ENCODE data around the gene LKAAEAR1.

Gene LKAAEAR1

DNA sequence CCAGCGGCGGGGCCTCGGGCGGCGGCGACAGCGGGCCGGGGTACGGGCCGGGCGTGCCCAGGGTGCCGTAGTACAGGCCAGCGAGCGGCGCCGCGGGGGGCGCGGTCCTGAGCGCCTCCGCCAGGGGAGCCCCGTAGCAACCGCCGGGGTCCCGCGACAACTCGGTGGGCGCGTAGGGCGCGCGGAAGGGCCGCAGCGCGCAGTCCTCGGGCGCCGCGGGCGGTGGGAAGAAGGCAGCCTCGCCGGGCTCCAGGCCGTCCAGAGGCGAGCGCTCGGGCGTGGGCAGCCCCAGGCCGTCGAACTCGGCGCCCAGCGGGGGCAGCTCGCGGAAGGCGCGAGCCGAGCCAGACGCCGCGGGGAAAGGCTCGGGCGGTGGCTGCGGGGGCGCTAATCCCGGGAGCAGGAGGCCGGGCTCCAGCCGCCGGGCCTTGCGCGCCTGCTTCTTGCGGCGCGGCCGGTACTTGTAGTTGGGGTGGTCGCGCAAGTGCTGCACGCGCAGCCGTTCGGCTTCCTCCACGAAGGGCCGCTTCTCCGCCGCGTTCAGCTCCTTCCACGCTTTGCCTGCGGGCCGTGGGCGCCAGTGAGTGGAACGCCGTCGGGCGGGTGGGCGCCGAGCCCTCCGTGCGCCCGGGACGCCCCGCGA is 35.7 kb downstream of the LKAAEAR1 start:
- H3K27ac ChIP-seq, result no peak overlapping the region
- no peak for TF ChIP-seq ZFX (IDR thresholded peaks at IDR 0.05; ENCODE audit: borderline replicate concordance)
- TF ChIP-seq, protein P1, sequence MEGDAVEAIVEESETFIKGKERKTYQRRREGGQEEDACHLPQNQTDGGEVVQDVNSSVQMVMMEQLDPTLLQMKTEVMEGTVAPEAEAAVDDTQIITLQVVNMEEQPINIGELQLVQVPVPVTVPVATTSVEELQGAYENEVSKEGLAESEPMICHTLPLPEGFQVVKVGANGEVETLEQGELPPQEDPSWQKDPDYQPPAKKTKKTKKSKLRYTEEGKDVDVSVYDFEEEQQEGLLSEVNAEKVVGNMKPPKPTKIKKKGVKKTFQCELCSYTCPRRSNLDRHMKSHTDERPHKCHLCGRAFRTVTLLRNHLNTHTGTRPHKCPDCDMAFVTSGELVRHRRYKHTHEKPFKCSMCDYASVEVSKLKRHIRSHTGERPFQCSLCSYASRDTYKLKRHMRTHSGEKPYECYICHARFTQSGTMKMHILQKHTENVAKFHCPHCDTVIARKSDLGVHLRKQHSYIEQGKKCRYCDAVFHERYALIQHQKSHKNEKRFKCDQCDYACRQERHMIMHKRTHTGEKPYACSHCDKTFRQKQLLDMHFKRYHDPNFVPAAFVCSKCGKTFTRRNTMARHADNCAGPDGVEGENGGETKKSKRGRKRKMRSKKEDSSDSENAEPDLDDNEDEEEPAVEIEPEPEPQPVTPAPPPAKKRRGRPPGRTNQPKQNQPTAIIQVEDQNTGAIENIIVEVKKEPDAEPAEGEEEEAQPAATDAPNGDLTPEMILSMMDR (IDR thresholded peaks at IDR 0.05), result no peak

DNA sequence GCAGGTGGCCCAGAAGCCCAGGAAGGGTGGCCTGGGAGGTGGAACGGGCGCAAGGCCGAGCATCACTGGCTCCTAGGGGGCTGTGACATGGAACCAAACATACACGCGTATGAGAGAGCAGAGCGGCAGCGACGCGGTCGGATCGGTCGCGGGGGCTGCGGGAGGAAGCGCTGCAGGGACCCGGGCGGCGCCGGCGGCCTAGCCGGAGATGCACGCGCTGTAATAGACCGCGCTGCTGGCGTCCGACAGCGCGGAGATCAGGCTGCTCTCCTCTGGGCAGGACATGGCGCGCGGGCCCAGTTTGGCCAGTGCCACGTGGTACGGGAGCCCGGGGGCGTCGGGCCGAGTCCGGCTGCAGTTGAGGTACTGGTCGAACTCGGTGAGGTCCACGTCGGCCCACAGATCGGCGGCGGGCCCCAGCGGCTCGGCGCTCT is 36.2 kb downstream of the LKAAEAR1 start:
- TF ChIP-seq, protein P1 (IDR thresholded peaks at IDR 0.05), result no peak
- no peak for TF ChIP-seq ZFX (IDR thresholded peaks at IDR 0.05; ENCODE audit: borderline replicate concordance)
- no peak overlapping the region for H3K27ac ChIP-seq

DNA sequence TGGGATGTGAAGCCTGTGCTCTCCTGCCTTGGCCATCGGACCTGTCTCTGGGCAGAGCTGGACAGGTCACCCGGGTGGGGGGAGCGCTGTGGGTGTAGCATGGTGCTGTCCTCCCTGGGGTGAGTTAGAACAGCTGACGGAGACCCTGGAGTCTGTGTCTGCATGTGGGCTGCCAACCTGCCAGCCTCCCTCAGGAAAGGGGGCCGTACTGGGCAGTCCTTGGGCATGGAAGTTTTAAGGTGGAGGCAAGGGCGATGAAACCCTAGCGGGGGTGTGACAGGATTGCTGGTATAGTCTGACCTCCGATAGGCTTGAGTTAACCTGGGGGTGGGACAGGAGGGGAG is 37.2 kb downstream of the LKAAEAR1 start:
- no peak for TF ChIP-seq ZFX (IDR thresholded peaks at IDR 0.05; ENCODE audit: borderline replicate concordance)
- TF ChIP-seq, protein P1 (IDR thresholded peaks at IDR 0.05), result no peak
- H3K27ac ChIP-seq, result no peak overlapping the region

DNA sequence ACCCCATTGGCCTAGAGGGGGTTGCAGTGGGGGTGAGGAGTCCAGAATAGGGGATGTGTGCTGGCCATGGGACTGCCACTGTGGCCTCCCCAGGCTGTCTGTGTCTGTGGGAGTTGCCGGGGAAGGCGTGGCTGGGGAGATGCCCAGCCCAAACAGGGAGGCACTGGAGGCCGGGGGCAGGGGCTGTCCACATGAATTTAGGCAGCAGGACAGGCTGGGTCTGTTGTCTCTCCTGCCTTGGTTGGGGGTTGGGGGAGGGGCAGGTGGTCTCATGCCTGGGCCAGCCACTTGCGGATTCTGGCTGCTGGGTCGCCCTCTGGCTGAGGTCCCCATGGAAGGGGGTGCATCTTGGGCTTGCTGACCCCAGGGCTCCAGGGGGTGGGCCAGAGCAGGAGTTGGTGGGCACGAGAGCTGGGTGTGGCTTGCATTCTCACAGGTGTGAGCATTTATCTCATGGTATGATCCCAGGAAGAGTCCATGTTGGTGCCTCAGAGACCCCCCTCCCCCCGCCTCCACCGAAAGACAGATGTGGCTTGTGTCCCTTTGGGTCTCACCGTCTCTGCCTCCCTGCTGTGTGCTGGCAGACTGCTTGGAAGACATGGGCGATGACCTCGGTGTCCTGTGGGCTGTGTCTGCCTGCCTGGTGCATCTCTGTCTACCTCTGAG is 38.7 kb downstream of the LKAAEAR1 start:
- TF ChIP-seq ZFX (IDR thresholded peaks at IDR 0.05; ENCODE audit: borderline replicate concordance), result no peak
- TF ChIP-seq, protein P1 (IDR thresholded peaks at IDR 0.05), result no peak
- H3K27ac ChIP-seq, result peak overlapping the region; percentile 72

DNA sequence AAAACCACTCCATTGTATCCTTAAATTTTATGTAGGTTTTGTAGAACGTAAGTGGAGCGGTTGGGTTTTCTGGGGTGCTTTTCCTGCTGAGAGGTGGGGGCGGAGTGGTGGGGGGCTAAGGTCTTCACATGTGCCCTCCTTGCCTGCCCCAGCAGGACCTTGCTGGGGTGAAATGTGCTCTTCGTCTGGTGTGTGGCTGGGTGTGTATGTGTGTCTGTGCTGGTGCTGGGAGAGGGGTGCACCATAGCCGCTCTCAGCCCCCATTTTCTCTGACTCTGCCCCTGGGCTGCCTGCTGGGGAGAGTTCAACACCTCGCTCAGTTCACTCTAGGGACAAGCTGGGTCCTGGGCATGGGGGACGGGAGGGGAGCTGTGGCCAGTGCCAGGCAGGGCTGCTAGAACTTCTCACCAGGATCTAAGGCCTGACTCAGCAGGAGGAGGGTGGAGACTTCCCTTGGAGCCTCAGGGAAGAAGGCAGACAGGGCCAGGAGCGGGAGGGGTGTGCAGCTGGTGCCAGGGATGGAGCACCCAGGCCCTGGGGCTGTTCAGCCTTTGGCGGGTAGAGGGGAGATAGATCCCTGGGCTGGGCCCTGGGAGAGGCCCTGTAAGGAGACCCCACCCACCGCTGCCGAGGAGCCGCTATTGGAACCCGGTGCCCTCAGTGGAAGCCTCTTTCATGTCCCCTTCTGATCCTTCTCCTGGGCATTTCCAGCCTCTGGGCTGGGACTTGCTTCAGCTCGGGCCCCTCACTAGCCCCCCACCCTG is 39.5 kb downstream of the LKAAEAR1 start:
- peak overlapping the region; percentile 72 for H3K27ac ChIP-seq
- no peak for TF ChIP-seq ZFX (IDR thresholded peaks at IDR 0.05; ENCODE audit: borderline replicate concordance)
- TF ChIP-seq, protein P1 (IDR thresholded peaks at IDR 0.05), result no peak

DNA sequence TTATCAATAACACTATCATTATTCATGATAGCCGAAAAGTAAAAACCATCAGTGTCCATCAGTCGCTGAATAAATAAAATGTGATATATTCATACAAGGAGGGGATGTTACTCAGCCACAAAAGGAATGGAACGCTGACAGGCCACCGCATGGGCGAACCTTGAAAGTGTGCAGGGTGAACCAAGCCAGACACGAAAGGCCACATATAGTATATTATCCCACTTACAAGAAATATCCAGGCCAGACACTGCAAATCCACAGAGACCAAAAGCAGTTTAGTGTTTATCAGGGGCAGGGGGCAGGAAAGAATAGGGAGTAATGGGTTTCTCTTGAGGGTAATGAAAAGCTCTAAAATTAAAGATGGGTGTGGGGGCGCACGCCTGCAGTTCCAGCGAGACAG is 40.4 kb downstream of the LKAAEAR1 start:
- H3K27ac ChIP-seq, result peak overlapping the region; percentile 72
- TF ChIP-seq, protein P1 (IDR thresholded peaks at IDR 0.05), result no peak
